BLaER1 (cell line): Measurements from ENCODE around the gene LCOR.

Experiments used
- H3K27ac ChIP-seq: shearing (Covaris generic); formaldehyde crosslinking; 2 replicates; pipeline ENCODE4 v1.8.1; 2022
- H3K27me3 ChIP-seq: shearing (Covaris generic); formaldehyde crosslinking; 2 replicates; pipeline ENCODE4 v1.8.1; 2022
- H3K36me3 ChIP-seq: shearing (Covaris generic); formaldehyde crosslinking; 2 replicates; pipeline ENCODE4 v1.8.1; 2022
- H3K4me1 ChIP-seq: shearing (Covaris generic); formaldehyde crosslinking; 2 replicates; pipeline ENCODE4 v1.8.1; 2022
- H3K4me2 ChIP-seq: shearing (Covaris generic); formaldehyde crosslinking; 2 replicates; pipeline ENCODE4 v1.8.1; 2022
- H3K4me3 ChIP-seq: shearing (Covaris generic); formaldehyde crosslinking; 2 replicates; pipeline ENCODE4 v1.8.1; 2022
- H3K9ac ChIP-seq: shearing (Covaris generic); formaldehyde crosslinking; 2 replicates; pipeline ENCODE4 v1.8.1; 2022
- H3K9me3 ChIP-seq: shearing (Covaris generic); formaldehyde crosslinking; 2 replicates; pipeline ENCODE4 v1.8.1; 2022
- H4K20me1 ChIP-seq: shearing (Covaris generic); formaldehyde crosslinking; 2 replicates; pipeline ENCODE4 v1.8.1; 2022
- Cebpa-rat ChIP-seq: shearing (Covaris generic); IDR thresholded peaks from 2 replicates; pipeline ENCODE4 v1.8.1; 2022

Gene LCOR

DNA sequence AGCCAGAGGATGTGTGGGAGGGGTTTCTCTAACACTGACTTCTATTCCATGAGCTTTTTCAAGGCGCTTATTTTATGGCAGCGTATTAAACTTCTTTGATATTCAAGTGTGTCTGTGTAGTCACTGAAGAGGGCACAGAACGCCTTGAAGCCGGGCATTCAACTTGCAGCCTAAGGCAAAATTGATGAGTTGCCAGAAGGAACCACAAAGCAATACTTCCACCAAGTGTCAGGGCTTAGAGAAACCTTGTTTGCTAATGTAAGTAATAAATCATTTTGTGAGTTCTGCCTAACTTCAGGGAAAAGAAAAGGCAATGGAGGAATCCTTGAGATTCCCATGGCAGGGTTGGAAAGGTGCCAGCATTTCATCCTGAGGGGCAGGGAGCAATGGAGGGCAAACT is 163.8 kb downstream of the LCOR start:
- H3K4me2 ChIP-seq: no peak overlapping the region
- no peaks in the 10 kb centered on the region for H3K27me3 ChIP-seq
- no peaks in the 10 kb centered on the region for H4K20me1 ChIP-seq
- H3K9ac ChIP-seq: no peak overlapping the region
- no peaks in the 10 kb centered on the region for H3K36me3 ChIP-seq
- no peak overlapping the region for H3K27ac ChIP-seq
- H3K4me3 ChIP-seq: no peak overlapping the region
- no peaks in the 10 kb centered on the region for H3K9me3 ChIP-seq
- TF ChIP-seq Cebpa-rat: no peak
- no peaks in the 10 kb centered on the region for H3K4me1 ChIP-seq

DNA sequence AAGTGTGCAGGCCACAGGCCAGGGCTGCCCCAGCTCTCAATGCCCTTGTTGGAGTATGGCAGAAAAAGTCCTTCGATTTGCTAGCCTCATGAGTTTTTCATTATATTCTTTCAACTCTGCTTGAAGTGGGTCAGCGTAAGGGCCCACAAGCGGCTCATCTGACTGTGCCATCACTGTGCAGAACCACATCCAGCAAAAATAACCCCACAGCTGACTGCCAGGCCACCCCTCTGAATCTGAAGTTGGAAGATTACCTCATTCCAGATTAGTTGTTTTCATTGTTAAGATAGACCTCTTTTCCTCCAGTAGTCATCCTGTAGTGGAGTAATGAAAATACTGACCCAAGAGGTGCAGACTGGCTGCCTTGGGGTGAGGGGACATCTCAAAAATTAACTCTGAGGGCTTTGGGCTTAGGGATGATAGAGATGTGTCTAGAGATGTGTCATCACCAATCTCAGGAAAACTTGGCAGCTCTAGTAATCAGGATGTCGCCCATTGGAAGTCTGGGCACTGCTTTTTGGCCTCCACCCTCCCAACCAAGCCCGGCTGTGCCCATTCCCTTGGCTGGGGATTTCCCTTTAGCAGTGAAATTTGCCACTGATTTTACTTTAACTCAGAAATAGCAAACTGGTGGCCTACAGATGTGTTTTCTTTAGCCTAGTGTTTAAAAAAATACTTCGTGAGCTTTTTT is 164.3 kb downstream of the LCOR start:
- TF ChIP-seq Cebpa-rat: no peak
- H4K20me1 ChIP-seq: no peaks in the 10 kb centered on the region
- H3K9me3 ChIP-seq: no peaks in the 10 kb centered on the region
- H3K4me2 ChIP-seq: no peak overlapping the region
- H3K9ac ChIP-seq: no peak overlapping the region
- H3K27ac ChIP-seq: no peak overlapping the region
- H3K36me3 ChIP-seq: no peaks in the 10 kb centered on the region
- H3K4me1 ChIP-seq: no peaks in the 10 kb centered on the region
- H3K27me3 ChIP-seq: no peaks in the 10 kb centered on the region
- no peak overlapping the region for H3K4me3 ChIP-seq

DNA sequence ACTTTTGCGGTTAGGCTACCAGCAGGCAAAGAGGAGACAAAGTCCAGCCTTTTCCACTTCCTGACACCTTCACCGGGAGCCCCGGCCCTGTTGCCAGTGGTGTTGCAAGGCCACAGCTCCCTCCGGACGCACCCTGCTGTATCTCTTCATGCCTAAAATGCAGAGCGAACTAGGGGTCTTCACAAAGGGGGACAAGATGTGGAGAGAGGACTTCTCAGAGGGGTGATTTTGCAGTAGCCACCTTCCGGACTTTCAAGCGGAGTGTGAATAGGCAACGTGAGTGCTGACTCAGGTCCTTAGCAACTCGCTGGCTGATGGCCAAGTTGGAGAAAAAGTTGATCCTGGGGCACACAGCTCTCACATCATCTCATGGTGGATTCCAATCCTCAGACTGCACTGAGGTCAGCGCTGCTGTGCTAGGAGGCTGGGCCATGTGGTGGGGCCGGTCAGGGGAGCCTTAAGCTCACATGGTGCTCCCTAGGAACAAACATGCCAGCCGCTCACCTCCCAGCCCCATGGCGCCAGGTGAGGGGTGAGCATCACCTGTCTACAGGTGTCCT is 166.3 kb downstream of the LCOR start:
- Histone ChIP-seq H3K4me1 (no peaks in the 10 kb centered on the region), H3K36me3 (no peaks in the 10 kb centered on the region), H3K9me3 (no peaks in the 10 kb centered on the region), H3K27me3 (no peaks in the 10 kb centered on the region), H3K4me2 (no peak overlapping the region), H4K20me1 (no peaks in the 10 kb centered on the region), H3K4me3 (no peak overlapping the region), H3K27ac (no peak overlapping the region), H3K9ac (no peak overlapping the region)
- no peak for TF ChIP-seq Cebpa-rat

DNA sequence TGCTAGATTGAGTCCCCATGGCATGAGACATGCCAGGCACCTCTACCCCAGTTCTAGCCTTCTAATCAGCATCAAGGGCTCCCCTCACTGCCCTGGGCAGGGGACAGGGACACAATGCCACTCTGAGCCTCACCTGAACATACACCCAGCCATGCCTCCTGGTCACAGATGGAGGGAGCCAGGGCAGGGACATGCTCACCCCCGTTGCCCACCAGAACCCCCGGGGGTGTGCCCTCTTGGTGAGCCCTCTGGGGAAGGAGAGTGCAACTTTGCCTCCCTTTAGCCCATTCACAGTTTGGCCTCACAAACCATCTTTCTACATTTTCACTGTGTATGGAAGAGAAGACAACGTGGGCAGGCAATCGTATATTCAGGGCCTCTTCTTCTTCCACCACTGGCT is 167.2 kb downstream of the LCOR start:
- H3K4me1 ChIP-seq: no peaks in the 10 kb centered on the region
- H3K36me3 ChIP-seq: no peaks in the 10 kb centered on the region
- no peak overlapping the region for H3K27ac ChIP-seq
- TF ChIP-seq Cebpa-rat: no peak
- no peak overlapping the region for H3K4me3 ChIP-seq
- no peak overlapping the region for H3K4me2 ChIP-seq
- H3K27me3 ChIP-seq: no peaks in the 10 kb centered on the region
- H3K9ac ChIP-seq: no peak overlapping the region
- H3K9me3 ChIP-seq: no peaks in the 10 kb centered on the region
- no peaks in the 10 kb centered on the region for H4K20me1 ChIP-seq

DNA sequence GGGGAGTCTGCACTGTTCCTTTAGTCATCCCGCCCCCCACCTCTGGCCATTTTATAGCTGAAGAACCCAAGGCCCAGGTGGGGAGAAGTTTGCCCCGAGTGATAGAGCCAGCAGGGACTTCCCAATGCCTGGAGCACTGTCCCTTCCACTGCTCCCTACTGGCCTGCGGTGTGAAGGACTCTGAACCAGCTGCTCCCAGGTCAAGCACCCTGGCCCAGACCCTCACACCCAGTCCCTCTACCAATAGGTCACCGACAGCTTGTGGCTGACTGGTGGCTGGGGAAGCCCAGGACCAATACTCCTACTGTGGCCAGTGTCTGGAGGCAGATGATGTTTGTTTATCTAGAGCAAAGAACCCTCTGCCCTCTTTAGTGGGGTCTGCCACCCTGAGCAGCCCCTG is 167.9 kb downstream of the LCOR start:
- no peak overlapping the region for H3K4me2 ChIP-seq
- no peaks in the 10 kb centered on the region for H4K20me1 ChIP-seq
- H3K27me3 ChIP-seq: no peaks in the 10 kb centered on the region
- no peaks in the 10 kb centered on the region for H3K4me1 ChIP-seq
- no peaks in the 10 kb centered on the region for H3K36me3 ChIP-seq
- TF ChIP-seq Cebpa-rat: no peak
- no peaks in the 10 kb centered on the region for H3K9me3 ChIP-seq
- H3K4me3 ChIP-seq: no peak overlapping the region
- no peak overlapping the region for H3K9ac ChIP-seq
- H3K27ac ChIP-seq: no peak overlapping the region

DNA sequence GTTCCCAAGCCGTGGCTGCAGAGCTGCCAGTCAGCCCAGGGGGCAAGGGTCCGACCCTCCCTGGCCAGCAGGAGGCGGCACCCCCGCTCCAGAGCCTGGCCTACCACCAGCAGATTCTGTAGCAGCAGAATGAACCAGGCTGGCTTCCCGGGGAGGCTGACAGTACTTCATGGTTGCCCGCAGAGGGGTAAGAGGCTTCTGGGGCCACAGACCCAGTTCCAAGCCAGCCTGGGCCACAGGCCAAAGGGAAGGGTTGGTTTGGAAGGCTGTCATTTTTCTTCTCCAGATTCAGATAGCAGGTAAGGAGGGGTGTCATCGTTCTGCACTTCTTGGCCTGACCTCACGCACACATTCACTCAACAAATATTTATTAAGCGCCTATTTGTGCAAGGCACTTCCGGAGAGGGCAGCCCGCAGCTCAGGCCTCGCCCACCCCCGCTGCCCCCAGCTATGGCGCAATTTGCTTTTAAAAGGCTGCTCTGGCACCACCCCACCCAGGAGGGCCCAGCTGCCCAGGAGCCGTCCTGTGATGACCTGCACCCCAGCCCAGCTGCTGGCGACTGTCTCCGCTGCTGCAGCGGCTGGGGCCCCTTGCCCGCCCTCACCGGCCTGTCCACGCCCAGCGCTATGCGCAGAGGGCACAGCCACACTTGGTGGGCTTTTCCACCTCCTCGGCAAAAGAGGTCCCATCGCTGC is 168.5 kb downstream of the LCOR start:
- Histone ChIP-seq H3K27ac (no peak overlapping the region), H3K36me3 (no peaks in the 10 kb centered on the region), H4K20me1 (no peaks in the 10 kb centered on the region), H3K4me2 (no peak overlapping the region), H3K4me3 (no peak overlapping the region), H3K9ac (no peak overlapping the region), H3K27me3 (no peaks in the 10 kb centered on the region), H3K4me1 (no peaks in the 10 kb centered on the region), H3K9me3 (no peaks in the 10 kb centered on the region)
- no peak for TF ChIP-seq Cebpa-rat

DNA sequence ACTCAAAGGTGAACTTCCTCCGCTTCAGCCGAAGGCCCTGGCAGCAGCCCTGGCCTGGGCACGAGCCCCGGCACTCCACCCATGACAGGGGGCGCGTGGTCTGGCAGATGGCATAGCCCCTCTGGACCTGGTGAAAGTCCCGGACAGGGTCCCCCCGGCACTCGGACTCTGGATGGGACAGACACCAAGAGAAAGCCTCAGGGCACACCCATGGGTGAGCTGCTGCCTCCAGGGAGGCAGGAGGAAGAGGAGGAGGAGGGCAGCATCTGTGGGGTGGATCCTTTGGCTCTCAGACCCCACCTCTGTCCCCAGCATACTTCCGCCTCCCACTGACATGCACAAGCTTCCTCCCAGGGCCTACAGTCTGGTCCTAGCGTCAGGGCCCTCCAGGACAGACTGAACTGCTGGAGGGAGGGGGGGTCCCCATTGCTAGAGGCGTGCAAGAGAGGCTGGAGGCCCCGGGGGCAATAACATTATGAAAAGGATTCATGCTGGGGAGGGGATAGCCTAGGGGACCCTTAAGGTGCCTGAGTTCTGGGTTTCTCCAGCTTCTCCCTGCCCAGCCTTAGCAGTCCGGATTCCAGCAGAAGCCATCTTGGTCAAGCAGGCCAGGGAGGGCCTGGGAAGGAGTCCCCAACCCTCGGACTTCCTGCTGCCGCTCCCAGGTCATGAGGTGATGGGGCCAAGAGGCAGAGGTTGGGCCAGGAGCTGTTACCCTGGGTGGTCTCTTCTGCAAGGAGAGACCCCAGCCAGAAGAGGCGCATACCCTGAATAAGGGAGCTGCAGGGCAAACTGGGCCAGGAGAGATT is 169.3 kb downstream of the LCOR start:
- no peak overlapping the region for H3K4me3 ChIP-seq
- no peaks in the 10 kb centered on the region for H3K27me3 ChIP-seq
- no peak for TF ChIP-seq Cebpa-rat
- no peaks in the 10 kb centered on the region for H4K20me1 ChIP-seq
- no peak overlapping the region for H3K27ac ChIP-seq
- H3K4me2 ChIP-seq: no peak overlapping the region
- H3K9me3 ChIP-seq: peaks cover 3% of the 10 kb centered on the region; the same call in 1 of the 2 replicates
- no peaks in the 10 kb centered on the region for H3K36me3 ChIP-seq
- H3K4me1 ChIP-seq: no peaks in the 10 kb centered on the region
- H3K9ac ChIP-seq: no peak overlapping the region

DNA sequence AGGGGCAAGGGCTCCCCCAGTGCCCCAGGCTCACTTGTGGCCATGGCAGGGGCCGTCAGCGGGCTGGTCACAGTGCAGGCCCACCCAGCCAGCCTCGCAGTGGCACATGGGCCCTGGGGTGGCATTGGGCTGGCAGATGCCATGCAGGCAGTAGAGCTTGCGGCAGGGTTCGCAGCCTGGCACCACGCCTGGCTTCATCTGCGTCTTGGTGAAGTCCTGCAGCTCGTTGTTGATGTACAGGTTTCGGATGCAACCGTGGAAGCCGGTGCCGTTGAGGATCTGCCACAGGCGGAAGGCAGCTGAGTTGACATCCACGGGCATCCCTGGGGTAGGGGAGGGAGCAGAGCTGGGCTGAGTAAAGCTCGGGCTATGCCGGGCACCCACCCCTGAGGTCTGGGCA is 170.6 kb downstream of the LCOR start:
- Histone ChIP-seq H3K36me3 (no peaks in the 10 kb centered on the region), H3K27me3 (no peaks in the 10 kb centered on the region), H3K9me3 (peaks cover 16% of the 10 kb centered on the region; the same call in 1 of the 2 replicates), H3K4me2 (no peak overlapping the region), H4K20me1 (no peaks in the 10 kb centered on the region), H3K4me3 (no peak overlapping the region), H3K27ac (no peak overlapping the region), H3K9ac (no peak overlapping the region), H3K4me1 (no peaks in the 10 kb centered on the region)
- no peak for TF ChIP-seq Cebpa-rat

DNA sequence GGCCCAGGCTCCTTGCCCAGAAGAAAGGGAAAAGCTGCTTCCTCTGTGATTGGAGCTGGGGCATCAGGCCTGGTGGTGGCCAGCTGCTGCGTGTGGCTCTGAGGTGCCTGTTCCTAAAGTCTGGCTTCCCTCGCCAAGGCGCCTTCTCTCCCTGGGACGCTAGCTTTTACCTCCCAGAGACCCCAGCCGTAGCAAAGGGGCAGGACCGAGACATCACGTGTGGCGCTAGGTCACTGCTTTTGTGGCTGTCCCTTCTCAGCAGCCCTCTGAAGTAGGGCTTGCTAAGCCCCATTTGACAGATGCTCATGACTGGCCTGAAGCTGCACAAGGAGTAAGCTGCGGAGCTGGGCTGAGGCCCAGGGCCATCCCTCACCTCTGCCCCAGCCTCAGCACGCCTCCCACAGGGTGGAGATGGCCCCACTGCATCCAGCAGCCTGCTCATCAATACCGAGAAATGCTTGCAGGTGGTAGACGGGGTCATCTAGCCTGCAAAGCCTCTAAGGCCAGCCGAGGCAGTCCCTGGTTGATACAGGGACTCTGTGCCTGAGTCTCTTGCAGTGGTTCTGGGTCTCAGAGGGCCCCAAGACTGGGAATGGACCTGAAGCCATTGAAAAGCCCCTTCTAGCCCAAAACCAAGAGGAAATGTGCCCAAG is 171.2 kb downstream of the LCOR start:
- H3K9me3 ChIP-seq: peaks cover 17% of the 10 kb centered on the region; the same call in 1 of the 2 replicates
- H4K20me1 ChIP-seq: no peaks in the 10 kb centered on the region
- no peak overlapping the region for H3K4me2 ChIP-seq
- H3K4me1 ChIP-seq: no peaks in the 10 kb centered on the region
- H3K4me3 ChIP-seq: no peak overlapping the region
- H3K36me3 ChIP-seq: no peaks in the 10 kb centered on the region
- H3K27ac ChIP-seq: no peak overlapping the region
- H3K9ac ChIP-seq: no peak overlapping the region
- H3K27me3 ChIP-seq: no peaks in the 10 kb centered on the region
- no peak for TF ChIP-seq Cebpa-rat
